Measurements from ENCODE around the gene CASS4. TPM values are rescaled to one million over a fixed set of nuclear protein-coding genes. Genes with fewer than 3 reads are reported as not detected.

The CASS4 gene
- total RNA-seq, 4 donors from 2014 or later: 1.1 to 1.4 (median 1.1) TPM; not detected in 1

DNA sequence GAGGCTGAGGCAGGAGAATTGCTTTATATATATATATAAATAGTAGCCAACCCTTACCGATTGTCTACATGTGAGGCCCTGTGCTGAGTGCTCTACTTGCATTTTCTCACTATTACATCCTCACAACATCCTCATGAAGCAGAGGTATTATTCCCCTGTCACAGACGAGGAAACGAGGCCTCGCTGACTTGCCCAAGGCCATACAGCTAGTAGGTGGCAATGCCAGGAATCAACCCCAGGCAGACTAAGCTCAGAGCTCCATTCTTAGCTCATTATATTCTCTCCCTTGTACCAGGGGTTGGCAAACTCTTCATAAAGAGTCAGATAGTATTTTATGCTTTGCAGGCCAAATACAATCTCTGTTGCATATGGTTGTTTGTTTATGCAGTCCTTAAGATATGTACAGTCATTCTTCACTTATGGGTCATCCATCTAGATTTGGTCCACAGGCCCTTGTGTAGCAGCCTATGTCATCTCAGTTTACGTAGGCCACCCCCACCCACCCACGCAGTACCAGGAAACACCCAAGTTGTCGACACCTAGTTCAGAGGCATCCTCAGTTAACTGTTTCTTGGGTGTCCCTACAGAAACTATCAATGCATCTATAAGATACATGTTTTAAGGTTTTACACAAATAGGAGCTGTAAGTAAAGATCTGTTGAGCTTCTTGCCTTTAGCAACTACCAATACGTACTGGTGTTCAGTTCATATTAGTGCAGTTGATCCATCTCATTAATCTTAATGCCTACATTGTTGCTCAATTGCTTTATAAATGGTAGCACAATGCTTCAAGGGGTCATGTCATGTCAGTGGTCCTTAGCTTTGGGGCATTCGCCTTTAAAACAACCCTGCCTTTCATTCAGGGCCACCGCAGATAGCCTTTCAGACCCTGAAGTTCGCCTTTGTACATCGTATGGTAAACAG lies 3.0 kb downstream of the CASS4 start:
- H3K4me1 ChIP-seq: peaks cover 0 to 7% (median 0%) of the 10 kb centered on the region in 4 donors
- no peaks in the 10 kb centered on the region for H3K36me3 ChIP-seq
- H3K27ac ChIP-seq: no peak overlapping the region
- DNase-seq: no peak
- H3K4me3 ChIP-seq: no peak overlapping the region
- H3K27me3 ChIP-seq: no peaks in the 10 kb centered on the region
- 85 to 87% methylated on average over 7 to 12 of the region's 12 CpGs for WGBS, 2 donors (ENCODE audit: low coverage in 1 of 2)
- H3K9me3 ChIP-seq: no peaks in the 10 kb centered on the region
- intact Hi-C loops (cut with DNase I; ENCODE audit: low total_unique reads): no loop called here
- no peak for TF ChIP-seq POLR2AphosphoS5 (IDR thresholded peaks at IDR 0.05)
- TF ChIP-seq POLR2A (IDR thresholded peaks at IDR 0.05): no peak
- no peak for TF ChIP-seq CTCF (IDR thresholded peaks at IDR 0.05)
- TF ChIP-seq EP300 (IDR thresholded peaks at IDR 0.05; ENCODE audit: low read depth): no peak
- in situ Hi-C loops (cut with MboI; ENCODE audit: low pct_ligation_motif_present in 1 of 4, low pct_unique_long_range_greater_than_20kb in 1 of 4, low sequenced_read_pairs in 3 of 4): no loop called here

DNA sequence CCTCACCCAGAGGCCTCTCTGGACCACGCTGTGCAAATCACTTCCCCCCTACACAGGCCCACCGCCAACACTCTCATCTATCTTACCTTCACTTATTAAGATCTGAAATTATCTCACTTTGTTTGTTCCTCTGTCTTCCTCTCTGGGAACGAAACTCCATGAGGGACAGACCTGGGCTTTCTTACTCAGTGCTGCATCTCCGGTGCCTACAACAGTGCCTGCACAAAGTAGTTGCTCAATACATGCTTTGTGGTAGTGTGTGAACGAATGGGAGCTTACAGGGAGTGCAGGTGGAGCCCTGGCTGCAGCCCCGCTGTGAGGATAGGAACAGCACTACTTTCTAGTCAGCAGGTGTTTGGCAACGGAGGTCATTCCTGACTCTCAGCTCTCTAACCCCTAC lies 5.3 kb downstream of the CASS4 start:
- WGBS, 2 donors (ENCODE audit: low coverage in 1 of 2): 86 to 95% methylated on average over 2 to 7 of the region's 7 CpGs
- no peak for DNase-seq
- H3K36me3 ChIP-seq: no peaks in the 10 kb centered on the region
- in situ Hi-C loops (cut with MboI; ENCODE audit: low pct_ligation_motif_present in 1 of 4, low pct_unique_long_range_greater_than_20kb in 1 of 4, low sequenced_read_pairs in 3 of 4) (no loop called here), intact Hi-C loops (cut with DNase I; ENCODE audit: low total_unique reads) (no loop called here)
- H3K4me1 ChIP-seq: no peaks in the 10 kb centered on the region
- H3K27me3 ChIP-seq: no peaks in the 10 kb centered on the region
- peak overlapping the region in 1 of 4 donors; percentile 39 for H3K27ac ChIP-seq
- TF ChIP-seq CTCF (IDR thresholded peaks at IDR 0.05) (no peak), EP300 (IDR thresholded peaks at IDR 0.05; ENCODE audit: low read depth) (no peak), POLR2AphosphoS5 (IDR thresholded peaks at IDR 0.05) (no peak), POLR2A (IDR thresholded peaks at IDR 0.05) (no peak)
- no peaks in the 10 kb centered on the region for H3K9me3 ChIP-seq
- H3K4me3 ChIP-seq: no peak overlapping the region

DNA sequence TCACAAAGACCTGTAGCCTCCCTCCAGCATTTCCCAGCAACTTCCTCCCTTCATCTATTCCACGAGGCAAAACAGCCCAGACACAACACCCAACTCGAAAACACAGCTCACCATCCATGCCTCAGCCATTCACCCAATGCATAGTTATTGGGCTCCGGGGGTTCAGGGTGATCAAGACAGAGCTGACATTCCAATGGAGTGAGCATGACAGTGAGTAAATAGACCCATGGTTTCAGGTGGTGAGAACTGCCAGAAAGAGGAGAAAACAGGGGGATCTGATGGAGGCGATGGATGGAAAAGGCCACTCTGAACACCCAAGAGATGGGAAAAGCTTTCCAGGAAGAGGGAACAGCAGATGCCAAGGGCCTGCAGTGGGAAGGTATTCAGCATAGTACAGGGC lies 5.9 kb downstream of the CASS4 start:
- in situ Hi-C loops (cut with MboI; ENCODE audit: low pct_ligation_motif_present in 1 of 4, low pct_unique_long_range_greater_than_20kb in 1 of 4, low sequenced_read_pairs in 3 of 4): no loop called here
- DNase-seq: no peak
- H3K9me3 ChIP-seq: no peaks in the 10 kb centered on the region
- WGBS, 2 donors (ENCODE audit: low coverage in 1 of 2): 87 to 88% methylated on average over 1 to 4 of the region's 4 CpGs
- H3K27me3 ChIP-seq: no peaks in the 10 kb centered on the region
- H3K4me3 ChIP-seq: no peak overlapping the region
- TF ChIP-seq EP300 (IDR thresholded peaks at IDR 0.05; ENCODE audit: low read depth): no peak
- H3K36me3 ChIP-seq: no peaks in the 10 kb centered on the region
- intact Hi-C loops (cut with DNase I; ENCODE audit: low total_unique reads): no loop called here
- H3K27ac ChIP-seq: peak overlapping the region; percentile 33 to 69 (median 48)
- H3K4me1 ChIP-seq: peaks cover 0 to 4% (median 0%) of the 10 kb centered on the region in 4 donors

DNA sequence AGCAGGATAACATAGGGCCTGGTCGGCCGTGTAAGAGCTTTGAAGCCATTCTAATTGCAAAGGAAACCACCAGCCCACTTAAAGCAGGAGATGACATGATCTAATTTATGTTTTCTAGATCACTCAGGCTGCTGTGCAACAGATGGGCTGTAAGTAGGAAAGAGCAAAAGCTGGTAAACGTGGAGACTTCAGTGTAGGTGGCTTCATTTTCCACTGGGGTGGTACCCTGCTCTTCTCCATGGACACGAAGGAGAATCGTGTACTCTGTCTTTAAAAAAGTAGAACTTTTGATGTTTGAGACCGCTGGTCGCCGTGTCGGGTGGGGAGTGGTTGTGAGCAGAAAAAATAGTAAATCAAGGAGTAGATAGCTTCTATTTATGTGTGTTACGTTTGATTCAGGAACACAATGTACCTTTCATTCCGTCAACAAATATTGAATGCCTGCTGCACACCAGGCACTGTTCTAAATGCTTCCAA lies 6.4 kb downstream of the CASS4 start:
- Histone ChIP-seq H3K27ac (peak overlapping the region; percentile 33 to 69 (median 48)), H3K36me3 (no peaks in the 10 kb centered on the region), H3K4me3 (no peak overlapping the region), H3K9me3 (no peaks in the 10 kb centered on the region), H3K27me3 (no peaks in the 10 kb centered on the region), H3K4me1 (peaks cover 0 to 6% (median 0%) of the 10 kb centered on the region in 4 donors)
- no peak for TF ChIP-seq POLR2A (IDR thresholded peaks at IDR 0.05)
- no peak for TF ChIP-seq EP300 (IDR thresholded peaks at IDR 0.05; ENCODE audit: low read depth)
- no peak for TF ChIP-seq POLR2AphosphoS5 (IDR thresholded peaks at IDR 0.05)
- no peak for TF ChIP-seq CTCF (IDR thresholded peaks at IDR 0.05)
- intact Hi-C loops (cut with DNase I; ENCODE audit: low total_unique reads): no loop called here
- in situ Hi-C loops (cut with MboI; ENCODE audit: low pct_ligation_motif_present in 1 of 4, low pct_unique_long_range_greater_than_20kb in 1 of 4, low sequenced_read_pairs in 3 of 4): no loop called here
- 71 to 73% methylated on average over 11 of the region's 11 CpGs for WGBS, 2 donors (ENCODE audit: low coverage in 1 of 2)
- DNase-seq: no peak

Data from transverse colon (tissue), 4 donors.